HepG2 (cell line): ENCODE results near the gene NTN5. TPM values are rescaled to one million over a fixed set of nuclear protein-coding genes. Genes with fewer than 3 reads are reported as not detected.
A peak's percentile ranks its signal among the peaks of the same experiment; 100 is the strongest.

Experiments used
- CHD2 ChIP-seq: IDR thresholded peaks from 2 replicates; pipeline ENCODE4 v1.6.1; 2011; ENCODE audit warnings: low read depth, low read length, improper control_type of control experiment
- FOXP1 ChIP-seq, 2 experiments: fragments of 450-650 bp in 1 of 2; IDR thresholded peaks; 2 replicates each; pipeline ENCODE4 v1.6.1; 2017 to 2018; ENCODE audit warnings: antibody characterized with exemption in 1 of 2
- KDM3A ChIP-seq: IDR thresholded peaks from 2 replicates; pipeline ENCODE4 v1.6.1; 2018; ENCODE audit warnings: low read depth, missing compliant biosample characterization
- KDM4B ChIP-seq: sonication (generic); formaldehyde crosslinking; IDR thresholded peaks from 2 replicates; pipeline ENCODE4 v1.4.0; 2020; ENCODE audit warnings: missing genetic modification reagents
- MED1 ChIP-seq: sonication (generic); formaldehyde crosslinking; IDR thresholded peaks from 2 replicates; pipeline ENCODE4 v1.4.0; 2020; ENCODE audit warnings: missing genetic modification reagents
- MTF1 ChIP-seq: sonication (generic); formaldehyde crosslinking; IDR thresholded peaks from 2 replicates; pipeline ENCODE4 v1.5.0; 2020; ENCODE audit warnings: missing genetic modification reagents
- SALL2 ChIP-seq: sonication (generic); formaldehyde crosslinking; IDR thresholded peaks from 2 replicates; pipeline ENCODE4 v1.8.1; 2023; ENCODE audit warnings: mild to moderate bottlenecking, missing genetic modification reagents, inconsistent platforms
- SNAI1 ChIP-seq: sonication (generic); formaldehyde crosslinking; IDR thresholded peaks from 2 replicates; pipeline ENCODE4 v1.5.0; 2020; ENCODE audit warnings: mild to moderate bottlenecking, missing genetic modification reagents, borderline replicate concordance
- SSRP1 ChIP-seq: IDR thresholded peaks from 2 replicates; pipeline ENCODE4 v1.6.1; 2016; ENCODE audit warnings: control low read depth
- TCF12 ChIP-seq, 2 experiments: fragments of 450-650 bp in 1 of 2; sonication (generic) in 1 of 2; formaldehyde crosslinking in 1 of 2; IDR thresholded peaks; 2 replicates each; pipeline versions ENCODE4 v1.6.1 to v1.8.0; 2017 to 2022; ENCODE audit warnings: antibody characterized with exemption in 1 of 2, mild to moderate bottlenecking in 1 of 2, missing genetic modification reagents in 1 of 2, moderate library complexity in 1 of 2
- ZNF20 ChIP-seq: sonication (generic); formaldehyde crosslinking; IDR thresholded peaks from 2 replicates; pipeline ENCODE4 v1.4.0; 2020; ENCODE audit warnings: mild to moderate bottlenecking, moderate library complexity, missing genetic modification reagents
- ZNF780A ChIP-seq: sonication (generic); formaldehyde crosslinking; IDR thresholded peaks from 2 replicates; pipeline ENCODE4 v1.8.0; 2022; ENCODE audit warnings: mild to moderate bottlenecking, missing genetic modification reagents, moderate library complexity
- ZNF83 ChIP-seq: sonication (generic); formaldehyde crosslinking; IDR thresholded peaks from 2 replicates; pipeline ENCODE4 v1.4.0; 2020; ENCODE audit warnings: missing genetic modification reagents, mild to moderate bottlenecking, borderline replicate concordance
- ZNF850 ChIP-seq: sonication (generic); formaldehyde crosslinking; conservative IDR thresholded peaks from 2 replicates; pipeline ENCODE4 v1.9.0; 2021; ENCODE audit warnings: mild to moderate bottlenecking, missing genetic modification reagents
- polyA plus RNA-seq, 8 experiments: library from polyadenylated mRNA; depleted of rRNA in 3 of 8; stranded (reverse) in 7 of 8; unstranded in 1 of 8; fragments of >200 nt; fragmentation: Illumina TruSeq in 4 of 8; extraction: Trizol in 4 of 8; gene quantifications; 2 replicates each; pipeline versions ENCODE4 v1.2.1 to v1.2.3, GENCODE V29; 2011 to 2016; ENCODE audit warnings: low read depth in 4 of 8, missing spikeins in 1 of 8, mixed read lengths in 1 of 8; ENCODE audit not compliant: insufficient read depth in 1 of 8
- total RNA-seq, 5 experiments: library from RNA; depleted of rRNA; stranded (reverse); fragments of >200 nt; fragmentation: Illumina TruSeq; extraction: Trizol; gene quantifications; 2 replicates each; pipeline ENCODE4 v1.2.3, GENCODE V29; 2016; ENCODE audit warnings: low read depth in 1 of 5
- TF ChIP-seq, protein P1 (sequence below): IDR thresholded peaks from 2 replicates; pipeline ENCODE4 v1.6.1; 2016; ENCODE audit warnings: missing compliant biosample characterization, missing genetic modification reagents, borderline replicate concordance
- TF ChIP-seq, protein P2 (sequence below): sonication (generic); formaldehyde crosslinking; conservative IDR thresholded peaks from 2 replicates; pipeline ENCODE4 v1.5.0; 2020; ENCODE audit warnings: missing genetic modification reagents
- TF ChIP-seq, protein P3 (sequence below): sonication (generic); formaldehyde crosslinking; IDR thresholded peaks from 2 replicates; pipeline ENCODE4 v1.4.0; 2020; ENCODE audit warnings: missing genetic modification reagents, low read depth, mild to moderate bottlenecking, borderline replicate concordance
- TF ChIP-seq, protein P4 (sequence below): sonication (generic); formaldehyde crosslinking; conservative IDR thresholded peaks from 2 replicates; pipeline ENCODE4 v1.4.0; 2020; ENCODE audit warnings: mild to moderate bottlenecking, missing genetic modification reagents, moderate library complexity
- TF ChIP-seq, protein P5 (sequence below): sonication (generic); formaldehyde crosslinking; conservative IDR thresholded peaks from 2 replicates; pipeline ENCODE4 v1.8.1; 2023; ENCODE audit warnings: missing genetic modification reagents
- TF ChIP-seq, protein P6 (sequence below): IDR thresholded peaks from 2 replicates; pipeline ENCODE4 v1.6.1; 2012; ENCODE audit warnings: inconsistent platforms

NTN5 gene
- total and polyA plus RNA-seq, 2 of the 13 experiments (the other 11 are each of a cell fraction or from before 2014, with no cell fraction given): 0.05 TPM; not detected in 1

DNA sequence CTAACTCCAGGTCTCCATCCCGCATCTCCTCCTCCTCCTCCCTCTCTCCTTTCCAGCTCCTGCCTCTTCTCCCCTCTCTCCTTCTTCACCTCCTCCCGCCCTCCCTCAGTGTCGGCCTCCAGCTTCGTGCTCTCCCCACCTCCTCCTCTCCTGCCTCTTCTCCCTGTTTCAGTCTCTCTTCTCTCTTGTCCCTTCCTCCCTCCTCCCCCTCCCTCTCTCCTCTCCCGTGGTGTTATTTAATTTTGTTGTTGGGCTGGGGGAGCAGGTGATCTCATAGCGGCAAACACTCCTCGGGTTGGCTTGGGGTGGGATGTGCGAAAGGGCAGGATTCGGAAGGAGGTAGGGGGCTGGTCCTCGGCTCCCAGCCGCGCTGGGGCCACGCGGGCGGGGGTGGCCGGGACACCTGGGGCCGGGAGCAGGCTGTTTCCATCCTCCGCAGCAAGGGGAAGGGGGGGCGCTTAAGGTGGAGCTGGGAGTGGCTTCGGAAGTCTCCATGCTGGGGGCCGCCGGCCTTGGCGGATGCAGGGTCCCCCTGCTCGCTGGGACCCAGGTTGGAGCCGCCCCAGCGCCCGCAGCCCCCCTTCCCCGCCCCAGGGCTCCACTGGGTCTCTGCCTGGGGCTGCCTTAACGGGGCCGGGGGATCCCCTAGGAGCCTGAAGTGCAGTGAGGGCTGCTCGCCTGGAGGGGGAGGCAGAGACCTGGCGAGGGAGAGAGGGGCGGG, 26.7 kb downstream of the NTN5 start, which contains the start of gene CA11 (continued):
- TF ChIP-seq ZNF83 (CRISPR knock-in tag) (0 out of 2 replicates have a peak, but pooled peaks have one; percentile 48), ZNF780A (CRISPR knock-in tag) (0 out of 2 replicates have a peak, but pooled peaks have one; percentile 20), MTF1 (no peak), KDM4B (CRISPR knock-in tag) (peak; percentile 45; the same call in 1 of the 2 replicates), ZNF20 (CRISPR knock-in tag) (no peak), FOXP1 (IDR thresholded peaks at IDR 0.05) (no peak), FOXP1 (CRISPR knock-in tag; IDR thresholded peaks at IDR 0.05) (no peak), MED1 (no peak), KDM3A (CRISPR knock-in tag) (peak; percentile 93; the same call in 1 of the 2 replicates), ZNF850 (CRISPR knock-in tag) (no peak), SNAI1 (CRISPR knock-in tag) (no peak), SSRP1 (CRISPR knock-in tag) (0 out of 2 replicates have a peak, but pooled peaks have one; percentile 44), TCF12 (IDR thresholded peaks at IDR 0.05) (no peak), TCF12 (CRISPR knock-in tag; IDR thresholded peaks at IDR 0.05) (no peak), SALL2 (CRISPR knock-in tag) (no peak), CHD2 (no peak)
- TF ChIP-seq, protein P1, sequence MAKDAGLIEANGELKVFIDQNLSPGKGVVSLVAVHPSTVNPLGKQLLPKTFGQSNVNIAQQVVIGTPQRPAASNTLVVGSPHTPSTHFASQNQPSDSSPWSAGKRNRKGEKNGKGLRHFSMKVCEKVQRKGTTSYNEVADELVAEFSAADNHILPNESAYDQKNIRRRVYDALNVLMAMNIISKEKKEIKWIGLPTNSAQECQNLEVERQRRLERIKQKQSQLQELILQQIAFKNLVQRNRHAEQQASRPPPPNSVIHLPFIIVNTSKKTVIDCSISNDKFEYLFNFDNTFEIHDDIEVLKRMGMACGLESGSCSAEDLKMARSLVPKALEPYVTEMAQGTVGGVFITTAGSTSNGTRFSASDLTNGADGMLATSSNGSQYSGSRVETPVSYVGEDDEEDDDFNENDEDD (CRISPR knock-in tag): no peak; the same call in 1 of the 2 replicates
- TF ChIP-seq, protein P2, sequence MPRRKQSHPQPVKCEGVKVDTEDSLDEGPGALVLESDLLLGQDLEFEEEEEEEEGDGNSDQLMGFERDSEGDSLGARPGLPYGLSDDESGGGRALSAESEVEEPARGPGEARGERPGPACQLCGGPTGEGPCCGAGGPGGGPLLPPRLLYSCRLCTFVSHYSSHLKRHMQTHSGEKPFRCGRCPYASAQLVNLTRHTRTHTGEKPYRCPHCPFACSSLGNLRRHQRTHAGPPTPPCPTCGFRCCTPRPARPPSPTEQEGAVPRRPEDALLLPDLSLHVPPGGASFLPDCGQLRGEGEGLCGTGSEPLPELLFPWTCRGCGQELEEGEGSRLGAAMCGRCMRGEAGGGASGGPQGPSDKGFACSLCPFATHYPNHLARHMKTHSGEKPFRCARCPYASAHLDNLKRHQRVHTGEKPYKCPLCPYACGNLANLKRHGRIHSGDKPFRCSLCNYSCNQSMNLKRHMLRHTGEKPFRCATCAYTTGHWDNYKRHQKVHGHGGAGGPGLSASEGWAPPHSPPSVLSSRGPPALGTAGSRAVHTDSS (CRISPR knock-in tag): no peak
- TF ChIP-seq, protein P3, sequence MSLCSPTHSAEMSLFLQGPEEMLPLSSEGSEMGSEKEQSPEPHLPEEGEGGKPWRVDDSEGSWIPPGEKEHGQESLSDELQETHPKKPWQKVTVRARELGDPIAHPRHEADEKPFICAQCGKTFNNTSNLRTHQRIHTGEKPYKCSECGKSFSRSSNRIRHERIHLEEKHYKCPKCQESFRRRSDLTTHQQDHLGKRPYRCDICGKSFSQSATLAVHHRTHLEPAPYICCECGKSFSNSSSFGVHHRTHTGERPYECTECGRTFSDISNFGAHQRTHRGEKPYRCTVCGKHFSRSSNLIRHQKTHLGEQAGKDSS (CRISPR knock-in tag): peak; percentile 56; the same call in 1 of the 2 replicates
- TF ChIP-seq, protein P4, sequence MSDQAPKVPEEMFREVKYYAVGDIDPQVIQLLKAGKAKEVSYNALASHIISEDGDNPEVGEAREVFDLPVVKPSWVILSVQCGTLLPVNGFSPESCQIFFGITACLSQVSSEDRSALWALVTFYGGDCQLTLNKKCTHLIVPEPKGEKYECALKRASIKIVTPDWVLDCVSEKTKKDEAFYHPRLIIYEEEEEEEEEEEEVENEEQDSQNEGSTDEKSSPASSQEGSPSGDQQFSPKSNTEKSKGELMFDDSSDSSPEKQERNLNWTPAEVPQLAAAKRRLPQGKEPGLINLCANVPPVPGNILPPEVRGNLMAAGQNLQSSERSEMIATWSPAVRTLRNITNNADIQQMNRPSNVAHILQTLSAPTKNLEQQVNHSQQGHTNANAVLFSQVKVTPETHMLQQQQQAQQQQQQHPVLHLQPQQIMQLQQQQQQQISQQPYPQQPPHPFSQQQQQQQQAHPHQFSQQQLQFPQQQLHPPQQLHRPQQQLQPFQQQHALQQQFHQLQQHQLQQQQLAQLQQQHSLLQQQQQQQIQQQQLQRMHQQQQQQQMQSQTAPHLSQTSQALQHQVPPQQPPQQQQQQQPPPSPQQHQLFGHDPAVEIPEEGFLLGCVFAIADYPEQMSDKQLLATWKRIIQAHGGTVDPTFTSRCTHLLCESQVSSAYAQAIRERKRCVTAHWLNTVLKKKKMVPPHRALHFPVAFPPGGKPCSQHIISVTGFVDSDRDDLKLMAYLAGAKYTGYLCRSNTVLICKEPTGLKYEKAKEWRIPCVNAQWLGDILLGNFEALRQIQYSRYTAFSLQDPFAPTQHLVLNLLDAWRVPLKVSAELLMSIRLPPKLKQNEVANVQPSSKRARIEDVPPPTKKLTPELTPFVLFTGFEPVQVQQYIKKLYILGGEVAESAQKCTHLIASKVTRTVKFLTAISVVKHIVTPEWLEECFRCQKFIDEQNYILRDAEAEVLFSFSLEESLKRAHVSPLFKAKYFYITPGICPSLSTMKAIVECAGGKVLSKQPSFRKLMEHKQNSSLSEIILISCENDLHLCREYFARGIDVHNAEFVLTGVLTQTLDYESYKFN (CRISPR knock-in tag): 0 out of 2 replicates have a peak, but pooled peaks have one; percentile 14
- TF ChIP-seq, protein P5, sequence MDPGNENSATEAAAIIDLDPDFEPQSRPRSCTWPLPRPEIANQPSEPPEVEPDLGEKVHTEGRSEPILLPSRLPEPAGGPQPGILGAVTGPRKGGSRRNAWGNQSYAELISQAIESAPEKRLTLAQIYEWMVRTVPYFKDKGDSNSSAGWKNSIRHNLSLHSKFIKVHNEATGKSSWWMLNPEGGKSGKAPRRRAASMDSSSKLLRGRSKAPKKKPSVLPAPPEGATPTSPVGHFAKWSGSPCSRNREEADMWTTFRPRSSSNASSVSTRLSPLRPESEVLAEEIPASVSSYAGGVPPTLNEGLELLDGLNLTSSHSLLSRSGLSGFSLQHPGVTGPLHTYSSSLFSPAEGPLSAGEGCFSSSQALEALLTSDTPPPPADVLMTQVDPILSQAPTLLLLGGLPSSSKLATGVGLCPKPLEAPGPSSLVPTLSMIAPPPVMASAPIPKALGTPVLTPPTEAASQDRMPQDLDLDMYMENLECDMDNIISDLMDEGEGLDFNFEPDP (CRISPR knock-in tag): no peak
- TF ChIP-seq, protein P6, sequence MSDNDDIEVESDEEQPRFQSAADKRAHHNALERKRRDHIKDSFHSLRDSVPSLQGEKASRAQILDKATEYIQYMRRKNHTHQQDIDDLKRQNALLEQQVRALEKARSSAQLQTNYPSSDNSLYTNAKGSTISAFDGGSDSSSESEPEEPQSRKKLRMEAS: peak; percentile 69
